Activated naive CD4-positive, alpha-beta T cell treated with anti-CD3 and anti-CD28 coated beads for 36 hours (primary cell): ENCODE measurements around the gene ITPKC. TPM values are rescaled to one million over a fixed set of nuclear protein-coding genes. Genes with fewer than 3 reads are reported as not detected.

Experiments
- CTCF ChIA-PET: fragments of 350-600 bp; sonication (Branson Sonifier 250); formaldehyde crosslinking; loops from one replicate; lab custom pipeline; 2021; ENCODE audit warnings: antibody characterized with exemption; lab: Charles Lee
- DNase-seq: peaks from one replicate; pipeline ENCODE4 v3.0.0-alpha.2; 2020
- H3K27ac Mint-ChIP-seq: one replicate; pipeline ENCODE4 v1.8.0; 2021; ENCODE audit warnings: mild to moderate bottlenecking, mixed read lengths
- H3K27me3 Mint-ChIP-seq: one replicate; pipeline ENCODE4 v1.8.0; 2021; ENCODE audit warnings: low read depth, mixed read lengths
- H3K36me3 Mint-ChIP-seq: one replicate; pipeline ENCODE4 v1.8.0; 2021; ENCODE audit warnings: low read depth, mixed read lengths
- H3K4me1 Mint-ChIP-seq: one replicate; pipeline ENCODE4 v1.8.0; 2021; ENCODE audit warnings: low read depth, mixed read lengths
- H3K4me3 Mint-ChIP-seq: one replicate; pipeline ENCODE4 v1.8.0; 2021; ENCODE audit warnings: mild to moderate bottlenecking, moderate library complexity, mixed read lengths
- H3K9me3 Mint-ChIP-seq: one replicate; pipeline ENCODE4 v1.8.0; 2021; ENCODE audit warnings: mixed read lengths
- intact Hi-C: fragments of 100-400 bp; cut with micrococcal nuclease; formaldehyde crosslinking; loops from one replicate; pipeline ENCODE4 v1.15.1; 2023
- total RNA-seq, 2 experiments: library from RNA; stranded (reverse); gene quantifications; one replicate each; pipeline ENCODE4 v1.2.3, GENCODE V29; 2021

ITPKC gene
- total RNA-seq, 2 experiments from 2014 or later = 4.4 to 4.7 TPM

- intact Hi-C loops = no loop called here
- CTCF ChIA-PET = interaction anchor here (0.6 kb wide), 1 partner anchor 49 kb away, joined by 4 read pairs; no protein-coding TSS in a partner anchor
- Mint-ChIP-seq H3K9me3 (no peaks in the 10 kb centered on the region), H3K4me1 (no peaks in the 10 kb centered on the region), H3K4me3 (no peak overlapping the region), H3K27ac (no peak overlapping the region), H3K36me3 (peaks cover 18% of the 10 kb centered on the region), H3K27me3 (no peaks in the 10 kb centered on the region)
- no peak for DNase-seq
Measured at GRCh38 chr19:40683437-40683836, 33.5 kb upstream of the ITPKC start.

GRCh38 chr19:40684280-40684679 is 32.6 kb upstream of the ITPKC start:
- Mint-ChIP-seq H3K27me3 (no peaks in the 10 kb centered on the region), H3K4me1 (no peaks in the 10 kb centered on the region), H3K36me3 (peaks cover 16% of the 10 kb centered on the region), H3K27ac (no peak overlapping the region), H3K9me3 (no peaks in the 10 kb centered on the region), H3K4me3 (no peak overlapping the region)
- intact Hi-C loops = no loop called here
- DNase-seq = no peak
- CTCF ChIA-PET = no interaction called here

- no peaks in the 10 kb centered on the region for H3K9me3 Mint-ChIP-seq
- H3K27me3 Mint-ChIP-seq = no peaks in the 10 kb centered on the region
- DNase-seq = no peak
- CTCF ChIA-PET = no interaction called here
- intact Hi-C loops = no loop called here
- H3K36me3 Mint-ChIP-seq = peaks cover 13% of the 10 kb centered on the region
- no peak overlapping the region for H3K27ac Mint-ChIP-seq
- no peak overlapping the region for H3K4me3 Mint-ChIP-seq
- no peaks in the 10 kb centered on the region for H3K4me1 Mint-ChIP-seq
Measured at GRCh38 chr19:40685016-40685526, 31.8 kb upstream of the ITPKC start.

GRCh38 chr19:40685563-40685962 is 31.3 kb upstream of the ITPKC start:
- intact Hi-C loops = no loop called here
- Mint-ChIP-seq H3K27ac (no peak overlapping the region), H3K4me3 (no peak overlapping the region), H3K27me3 (no peaks in the 10 kb centered on the region), H3K36me3 (peaks cover 13% of the 10 kb centered on the region), H3K9me3 (no peaks in the 10 kb centered on the region), H3K4me1 (no peaks in the 10 kb centered on the region)
- DNase-seq = no peak
- CTCF ChIA-PET = no interaction called here

GRCh38 chr19:40686882-40687524 is 29.9 kb upstream of the ITPKC start:
- Mint-ChIP-seq H3K4me1 (peaks cover 7% of the 10 kb centered on the region), H3K9me3 (no peaks in the 10 kb centered on the region), H3K27ac (no peak overlapping the region), H3K36me3 (peaks cover 8% of the 10 kb centered on the region), H3K4me3 (no peak overlapping the region), H3K27me3 (no peaks in the 10 kb centered on the region)
- CTCF ChIA-PET = no interaction called here
- intact Hi-C loops = no loop called here
- DNase-seq = no peak

- H3K9me3 Mint-ChIP-seq = no peaks in the 10 kb centered on the region
Measured at GRCh38 chr19:40687525-40688016, 29.3 kb upstream of the ITPKC start.

GRCh38 chr19:40688309-40688708 is 28.6 kb upstream of the ITPKC start:
- Mint-ChIP-seq H3K4me3 (no peak overlapping the region), H3K9me3 (no peaks in the 10 kb centered on the region), H3K27ac (no peak overlapping the region), H3K4me1 (peaks cover 7% of the 10 kb centered on the region), H3K27me3 (no peaks in the 10 kb centered on the region), H3K36me3 (peaks cover 8% of the 10 kb centered on the region)
- intact Hi-C loops = no loop called here
- CTCF ChIA-PET = no interaction called here
- no peak for DNase-seq

More at GRCh38 chr19:40687525-40688016, 29.3 kb upstream of the ITPKC start:
- no peak overlapping the region for H3K27ac Mint-ChIP-seq
- CTCF ChIA-PET = no interaction called here
- DNase-seq = no peak
- intact Hi-C loops = no loop called here
- no peak overlapping the region for H3K4me3 Mint-ChIP-seq
- peaks cover 7% of the 10 kb centered on the region for H3K4me1 Mint-ChIP-seq
- no peaks in the 10 kb centered on the region for H3K27me3 Mint-ChIP-seq
- H3K36me3 Mint-ChIP-seq = peaks cover 8% of the 10 kb centered on the region

GRCh38 chr19:40688987-40689338 is 27.9 kb upstream of the ITPKC start:
- Mint-ChIP-seq H3K9me3 (no peaks in the 10 kb centered on the region), H3K36me3 (peaks cover 8% of the 10 kb centered on the region), H3K27me3 (no peaks in the 10 kb centered on the region), H3K27ac (no peak overlapping the region), H3K4me1 (peaks cover 7% of the 10 kb centered on the region), H3K4me3 (no peak overlapping the region)
- DNase-seq = no peak
- intact Hi-C loops = no loop called here
- CTCF ChIA-PET = no interaction called here

- DNase-seq = peak; percentile 31
- H3K27me3 Mint-ChIP-seq = no peaks in the 10 kb centered on the region
- no peak overlapping the region for H3K27ac Mint-ChIP-seq
- intact Hi-C loops = loop anchor here (1.0 to 2.0 kb wide), 5 partner anchors 27 to 109 kb away; partner anchors contain the start of genes COQ8B and SNRPA
- H3K9me3 Mint-ChIP-seq = no peaks in the 10 kb centered on the region
- H3K36me3 Mint-ChIP-seq = peaks cover 6% of the 10 kb centered on the region
- peak overlapping the region; percentile 52 for H3K4me3 Mint-ChIP-seq
- H3K4me1 Mint-ChIP-seq = peaks cover 7% of the 10 kb centered on the region
- CTCF ChIA-PET = no interaction called here
Measured at GRCh38 chr19:40689339-40690049, 27.4 kb upstream of the ITPKC start.

- CTCF ChIA-PET = interaction anchor here (0.6 to 1.3 kb wide), 4 partner anchors 27 to 524 kb away, joined by 3 to 5 read pairs (median 3); no protein-coding TSS in a partner anchor
- H3K27ac Mint-ChIP-seq = peak within 1 kb of the TSS; percentile 95
- peak within 1 kb of the TSS; percentile 87 for H3K4me3 Mint-ChIP-seq
- intact Hi-C loops = loop anchor here (1.0 to 2.0 kb wide), 5 partner anchors 26 to 108 kb away; partner anchors contain the start of genes COQ8B and SNRPA
- peaks cover 7% of the 10 kb centered on the region for H3K4me1 Mint-ChIP-seq
- peaks cover 4% of the 10 kb centered on the region for H3K36me3 Mint-ChIP-seq
- DNase-seq = no peak
- no peaks in the 10 kb centered on the region for H3K9me3 Mint-ChIP-seq
- no peaks in the 10 kb centered on the region for H3K27me3 Mint-ChIP-seq
Measured at GRCh38 chr19:40690050-40690692, 26.7 kb upstream of the ITPKC start, which contains the start of gene NUMBL. TSS of gene NUMBL (minus strand) at chr19:40690651. CDS start at chr19:40690483, 168 bp downstream.

GRCh38 chr19:40690693-40691420 is 26.1 kb upstream of the ITPKC start:
- intact Hi-C loops = loop anchor here (1.0 to 2.0 kb wide), 5 partner anchors 25 to 107 kb away; partner anchors contain the start of genes COQ8B and SNRPA
- Mint-ChIP-seq H3K4me3 (peak overlapping the region; percentile 87), H3K27ac (peak overlapping the region; percentile 95)

More at GRCh38 chr19:40690693-40691420, 26.1 kb upstream of the ITPKC start:
- no peaks in the 10 kb centered on the region for H3K27me3 Mint-ChIP-seq
- DNase-seq = peak; percentile 93
- peaks cover 2% of the 10 kb centered on the region for H3K36me3 Mint-ChIP-seq
- peaks cover 7% of the 10 kb centered on the region for H3K4me1 Mint-ChIP-seq
- CTCF ChIA-PET = interaction anchor here (0.6 to 1.3 kb wide), 5 partner anchors 28 to 523 kb away, joined by 3 to 5 read pairs (median 3); no protein-coding TSS in a partner anchor
- no peaks in the 10 kb centered on the region for H3K9me3 Mint-ChIP-seq
